Kidney epithelial cell (primary cell): ENCODE data around the gene POU5F2. TPM values are rescaled to one million over a fixed set of nuclear protein-coding genes. Genes with fewer than 3 reads are reported as not detected.

ENCODE experiments used
- DNase-seq: peaks from one replicate; pipeline ENCODE4 v3.0.0-alpha.2; 2010; ENCODE audit warnings: low read depth
- H3K27me3 ChIP-seq: 2 replicates; pipeline ENCODE4 v1.6.0; 2011; ENCODE audit warnings: low read length; ENCODE audit not compliant: control insufficient read depth, insufficient read depth
- H3K36me3 ChIP-seq: 2 replicates; pipeline ENCODE4 v1.5.1; 2011; ENCODE audit warnings: low read length; ENCODE audit not compliant: control insufficient read depth, insufficient read depth
- H3K4me3 ChIP-seq: 2 replicates; pipeline ENCODE4 v1.5.1; 2011; ENCODE audit warnings: low read depth, mild to moderate bottlenecking, control low read depth, low read length
- CTCF ChIP-seq: IDR thresholded peaks from 2 replicates; pipeline ENCODE4 v1.5.1; 2011; ENCODE audit warnings: mild to moderate bottlenecking, moderate library complexity, low read length, control low read depth, inconsistent platforms; ENCODE audit not compliant: insufficient read depth, poor library complexity, severe bottlenecking
- total RNA-seq: library from RNA; depleted of rRNA; stranded (reverse); fragments of >200 nt; gene quantifications from 2 replicates; pipeline ENCODE4 v1.2.3, GENCODE V29; 2015

POU5F2 gene, protein sequence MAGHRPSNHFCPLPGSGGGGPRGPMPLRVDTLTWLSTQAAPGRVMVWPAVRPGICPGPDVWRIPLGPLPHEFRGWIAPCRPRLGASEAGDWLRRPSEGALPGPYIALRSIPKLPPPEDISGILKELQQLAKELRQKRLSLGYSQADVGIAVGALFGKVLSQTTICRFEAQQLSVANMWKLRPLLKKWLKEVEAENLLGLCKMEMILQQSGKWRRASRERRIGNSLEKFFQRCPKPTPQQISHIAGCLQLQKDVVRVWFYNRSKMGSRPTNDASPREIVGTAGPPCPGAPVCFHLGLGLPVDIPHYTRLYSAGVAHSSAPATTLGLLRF
- 0.29 and 0.62 TPM in 2 replicates for total RNA-seq

DNA sequence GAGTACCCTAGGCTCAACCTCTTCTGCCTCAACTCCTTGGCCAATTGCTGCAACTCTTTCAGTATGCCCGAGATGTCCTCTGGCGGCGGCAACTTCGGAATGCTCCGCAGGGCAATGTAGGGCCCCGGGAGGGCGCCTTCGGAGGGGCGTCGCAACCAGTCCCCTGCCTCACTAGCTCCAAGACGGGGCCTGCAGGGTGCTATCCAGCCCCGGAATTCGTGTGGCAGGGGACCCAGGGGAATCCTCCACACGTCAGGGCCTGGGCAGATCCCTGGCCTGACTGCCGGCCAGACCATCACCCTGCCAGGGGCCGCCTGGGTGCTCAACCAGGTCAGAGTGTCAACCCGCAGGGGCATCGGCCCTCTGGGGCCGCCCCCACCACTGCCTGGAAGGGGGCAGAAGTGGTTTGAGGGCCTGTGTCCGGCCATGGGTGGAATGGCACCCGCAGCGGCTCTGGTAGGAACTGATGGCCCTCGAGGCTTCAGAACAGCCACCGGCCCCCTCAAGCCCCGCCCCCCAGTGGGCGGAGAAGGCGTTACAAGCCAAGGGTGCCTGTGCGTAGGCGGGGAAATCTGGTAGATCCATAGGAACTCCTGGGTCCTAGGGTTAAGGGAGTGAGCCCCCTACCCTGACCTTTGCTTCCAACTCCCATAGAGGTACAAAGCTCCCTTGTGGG lies at the start of gene POU5F2:
Gene POU5F2, minus strand, starts transcription at position 465 of the 676 bp plus-strand sequence. Its CDS starts 37 bp downstream, at position 428.
- Histone ChIP-seq H3K36me3 (no peaks in the 10 kb centered on the region), H3K4me3 (no peak within 1 kb of the TSS), H3K27me3 (no peaks in the 10 kb centered on the region)
- peak; percentile 6 for TF ChIP-seq CTCF
- no peak for DNase-seq

GRCh38 chr5:93790401-93790800 lies 49.0 kb upstream of the POU5F2 start:
- Histone ChIP-seq H3K36me3 (no peaks in the 10 kb centered on the region), H3K4me3 (no peak overlapping the region), H3K27me3 (no peaks in the 10 kb centered on the region)
- DNase-seq, result no peak
- no peak for TF ChIP-seq CTCF

DNA sequence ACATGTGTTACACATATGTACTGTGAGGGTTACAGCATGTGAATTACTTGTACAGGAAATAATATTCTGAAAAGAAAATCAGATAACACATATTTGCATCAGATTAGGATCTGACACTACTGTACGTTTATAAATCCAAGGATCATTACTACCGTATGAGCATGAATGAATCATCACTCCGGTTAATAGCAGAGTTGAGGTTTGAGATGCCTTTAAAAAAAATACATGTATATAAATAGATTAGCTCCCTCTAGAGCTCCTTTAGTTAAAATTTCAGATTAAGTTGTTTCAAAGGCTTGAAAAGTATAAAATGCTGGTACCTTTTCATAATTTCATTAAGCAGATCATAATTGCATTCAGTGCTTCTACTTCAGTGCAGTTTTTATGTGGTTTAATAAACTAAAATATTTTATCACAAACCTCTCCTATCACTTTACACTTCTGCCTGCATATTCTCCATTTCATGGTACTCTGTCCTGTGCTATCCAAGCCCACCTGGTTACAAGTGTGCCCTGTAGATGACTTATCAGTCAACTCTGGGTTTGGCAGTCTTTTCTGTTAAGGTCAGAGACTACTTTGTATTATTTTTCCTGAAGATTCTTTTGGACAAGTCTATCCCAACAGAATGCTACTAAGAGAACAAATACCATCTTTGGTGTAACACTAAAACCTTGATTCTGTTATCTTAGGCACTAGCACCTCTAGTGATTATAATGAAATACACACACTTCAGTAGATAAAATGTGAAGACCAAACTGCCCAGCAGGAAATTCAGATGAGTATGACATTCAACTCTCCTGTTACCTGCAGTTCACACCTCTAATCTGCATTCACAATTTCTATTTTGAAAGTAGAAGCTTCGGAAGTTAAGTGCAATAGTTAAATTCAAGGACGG lies 48.0 kb upstream of the POU5F2 start:
- no peak for DNase-seq
- H3K4me3 ChIP-seq, result no peak overlapping the region
- TF ChIP-seq CTCF, result no peak
- H3K27me3 ChIP-seq, result no peaks in the 10 kb centered on the region
- H3K36me3 ChIP-seq, result no peaks in the 10 kb centered on the region

DNA sequence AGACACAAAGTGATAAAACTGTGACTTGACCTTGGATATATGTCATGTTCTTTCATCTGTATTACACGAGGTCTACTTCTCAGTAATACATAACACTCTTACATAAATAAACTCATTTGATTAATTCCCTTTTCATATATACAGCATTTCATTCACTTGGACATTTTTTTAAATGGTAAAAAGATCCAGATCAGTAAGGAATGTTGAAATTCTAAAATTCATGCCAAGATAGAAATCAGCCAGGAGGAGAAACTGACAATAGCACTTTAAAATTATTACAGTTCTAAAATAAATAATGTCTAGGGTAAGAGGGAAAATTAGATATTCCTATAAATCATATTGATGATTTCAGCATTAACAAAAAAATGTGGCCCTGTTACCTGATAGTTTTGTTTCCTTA lies 46.2 kb upstream of the POU5F2 start:
- DNase-seq, result no peak
- TF ChIP-seq CTCF, result no peak
- H3K4me3 ChIP-seq, result no peak overlapping the region
- no peaks in the 10 kb centered on the region for H3K36me3 ChIP-seq
- H3K27me3 ChIP-seq, result no peaks in the 10 kb centered on the region

DNA sequence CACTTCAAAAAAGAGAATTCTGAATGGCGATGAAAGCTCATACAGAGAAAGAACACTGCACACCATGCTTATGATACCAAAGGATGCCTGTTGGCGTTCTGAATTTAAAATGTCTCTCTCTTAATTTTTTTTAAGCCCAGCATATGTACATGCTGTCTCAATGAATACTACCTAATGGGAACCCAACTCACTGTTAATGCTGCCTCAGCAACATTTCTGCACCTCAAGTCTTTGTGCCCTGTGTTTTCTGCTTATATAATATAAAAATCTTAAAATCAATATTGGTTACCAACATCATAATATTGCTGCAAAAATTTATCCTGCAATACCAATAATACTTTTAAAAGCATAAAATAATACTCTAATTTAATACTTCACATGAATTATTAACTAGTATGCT lies 44.1 kb upstream of the POU5F2 start:
- no peak for DNase-seq
- TF ChIP-seq CTCF, result no peak
- Histone ChIP-seq H3K36me3 (no peaks in the 10 kb centered on the region), H3K4me3 (no peak overlapping the region), H3K27me3 (no peaks in the 10 kb centered on the region)
